GM04504 (cell line): Measurements from ENCODE around the gene CCN6.

ENCODE experiments used
- DNase-seq: peaks from one replicate; pipeline ENCODE4 v3.0.0-alpha.2; 2012; ENCODE audit warnings: low read depth

The CCN6 gene

DNA sequence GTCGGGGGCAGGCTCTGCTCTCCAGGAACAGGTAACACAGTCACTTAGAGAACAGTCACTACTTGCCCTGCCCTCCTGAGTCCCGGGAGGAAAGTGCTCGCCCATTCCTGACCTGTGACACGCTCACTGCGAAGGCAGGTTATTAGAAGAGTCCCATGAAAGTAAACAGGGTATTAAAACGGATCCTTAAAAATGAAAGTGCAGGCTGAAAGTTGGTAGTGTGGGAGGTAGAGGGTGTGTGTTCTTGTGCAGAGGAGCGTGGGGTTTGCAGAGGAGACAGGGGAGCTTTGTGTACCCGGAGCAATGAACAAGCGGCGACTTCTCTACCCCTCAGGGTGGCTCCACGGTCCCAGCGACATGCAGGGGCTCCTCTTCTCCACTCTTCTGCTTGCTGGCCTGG, at the start of gene CCN6:
Gene CCN6 (plus strand): TSS at position 104 of the 400 bp plus-strand sequence. CDS start 254 bp downstream, at position 358.
- DNase-seq, result no peak

GRCh38 chr6:112004201-112005012, 49.5 kb upstream of the CCN6 start:
- DNase-seq, result no peak

GRCh38 chr6:112005013-112005371, 48.9 kb upstream of the CCN6 start:
- DNase-seq, result no peak

- DNase-seq, result no peak
Observed at GRCh38 chr6:112007254-112007653, 46.6 kb upstream of the CCN6 start.

DNA sequence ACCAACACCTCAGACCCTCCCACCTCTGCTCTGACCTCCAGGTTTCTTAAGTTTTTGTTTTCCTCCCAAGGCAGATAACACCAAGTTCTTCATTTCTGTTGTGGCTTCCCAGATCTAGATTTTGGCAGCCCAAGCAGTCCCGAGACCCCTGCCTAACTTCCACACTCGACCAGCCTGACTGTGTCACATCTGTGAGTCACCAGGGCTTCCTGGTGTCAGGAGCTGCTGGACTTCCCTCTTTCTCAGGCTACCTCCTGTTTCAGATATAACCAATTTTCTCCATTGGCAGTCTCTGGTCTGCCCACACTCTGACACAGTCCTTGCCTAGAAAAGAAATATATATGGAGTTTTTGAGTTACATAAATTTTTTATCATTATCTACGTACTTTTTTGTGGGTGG, 46.1 kb upstream of the CCN6 start:
- no peak for DNase-seq

DNA sequence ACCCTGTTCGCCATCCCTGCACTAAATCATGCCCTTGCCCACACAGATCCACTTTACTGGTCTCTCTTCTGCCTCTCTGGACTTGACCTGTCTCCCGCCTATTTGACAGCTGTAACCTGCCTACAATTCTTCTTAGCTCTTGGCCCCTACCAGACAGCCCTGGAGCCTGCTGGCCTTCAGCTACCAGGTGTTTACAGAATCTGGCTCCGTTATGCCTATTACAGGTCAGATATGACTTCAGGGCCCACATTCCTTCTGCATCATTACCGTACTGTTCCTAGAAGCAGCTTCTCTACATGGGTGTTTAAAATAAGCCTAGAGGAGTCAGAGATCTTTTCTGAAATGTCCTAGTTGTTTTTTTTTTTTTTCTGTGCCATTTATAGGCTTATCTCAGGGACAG, 45.4 kb upstream of the CCN6 start:
- no peak for DNase-seq

GRCh38 chr6:112010328-112010727, 43.6 kb upstream of the CCN6 start:
- DNase-seq, result no peak

- no peak for DNase-seq
Observed at GRCh38 chr6:112013051-112013450, 40.9 kb upstream of the CCN6 start.

GRCh38 chr6:112014483-112014882, 39.4 kb upstream of the CCN6 start:
- DNase-seq, result peak; percentile 74

DNA sequence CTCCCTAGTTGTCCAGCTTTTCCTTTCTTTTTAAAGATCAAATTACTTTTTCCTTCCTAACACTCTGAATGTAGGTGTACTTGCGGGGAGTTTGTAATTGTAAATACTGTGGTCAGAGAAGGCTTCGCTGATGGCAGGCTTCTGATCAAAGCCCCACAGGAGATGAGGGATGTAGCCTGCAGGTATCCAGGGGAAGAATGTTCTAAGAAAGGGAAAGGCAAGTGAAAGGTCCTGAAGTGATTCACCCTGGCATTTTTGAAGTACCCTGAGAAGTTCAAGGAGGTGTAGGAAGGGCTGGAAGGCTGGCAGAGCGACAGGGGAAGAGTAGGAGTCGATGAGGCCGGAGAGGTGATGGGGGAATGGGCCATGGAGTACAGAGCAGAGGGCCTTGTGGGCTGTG, 38.2 kb upstream of the CCN6 start:
- DNase-seq, result no peak

DNA sequence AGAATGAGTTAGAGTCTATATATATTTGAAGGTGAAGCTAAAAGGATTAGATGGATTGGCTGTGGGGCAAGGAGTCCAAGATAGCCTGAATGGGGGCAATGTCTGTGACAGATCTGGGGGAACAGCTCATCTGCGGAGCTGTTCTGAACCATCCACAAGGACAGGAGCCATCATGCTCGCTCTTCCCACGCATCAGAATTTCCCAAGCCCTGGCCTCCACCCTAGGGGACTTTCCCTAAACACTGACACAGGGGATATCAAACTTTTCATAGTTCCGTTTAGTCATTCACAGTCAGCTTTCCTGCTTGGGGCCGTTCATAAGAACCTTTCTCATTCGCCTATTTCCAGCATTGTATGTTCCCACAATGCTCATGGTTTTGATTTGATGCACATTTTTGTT, 37.6 kb upstream of the CCN6 start:
- DNase-seq, result no peak

DNA sequence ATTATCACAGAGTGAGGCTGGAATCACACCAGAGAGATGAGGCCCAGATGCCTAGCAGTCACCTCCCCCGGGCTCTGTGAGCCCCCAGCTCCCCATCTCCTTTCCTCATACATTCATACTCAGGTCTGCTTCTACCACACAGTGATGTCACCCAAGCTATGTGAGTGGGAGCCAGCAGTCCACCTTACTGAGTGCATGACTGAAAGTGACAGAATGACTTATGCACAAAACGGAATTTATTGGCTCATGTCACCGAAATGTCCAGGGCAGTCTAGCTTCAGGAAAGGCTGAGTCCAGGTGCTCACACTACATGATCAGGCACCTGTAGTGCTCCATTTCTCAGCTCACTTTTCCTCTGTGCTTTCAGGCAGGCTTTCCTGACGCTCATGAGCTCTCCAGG, 36.7 kb upstream of the CCN6 start:
- DNase-seq, result no peak

DNA sequence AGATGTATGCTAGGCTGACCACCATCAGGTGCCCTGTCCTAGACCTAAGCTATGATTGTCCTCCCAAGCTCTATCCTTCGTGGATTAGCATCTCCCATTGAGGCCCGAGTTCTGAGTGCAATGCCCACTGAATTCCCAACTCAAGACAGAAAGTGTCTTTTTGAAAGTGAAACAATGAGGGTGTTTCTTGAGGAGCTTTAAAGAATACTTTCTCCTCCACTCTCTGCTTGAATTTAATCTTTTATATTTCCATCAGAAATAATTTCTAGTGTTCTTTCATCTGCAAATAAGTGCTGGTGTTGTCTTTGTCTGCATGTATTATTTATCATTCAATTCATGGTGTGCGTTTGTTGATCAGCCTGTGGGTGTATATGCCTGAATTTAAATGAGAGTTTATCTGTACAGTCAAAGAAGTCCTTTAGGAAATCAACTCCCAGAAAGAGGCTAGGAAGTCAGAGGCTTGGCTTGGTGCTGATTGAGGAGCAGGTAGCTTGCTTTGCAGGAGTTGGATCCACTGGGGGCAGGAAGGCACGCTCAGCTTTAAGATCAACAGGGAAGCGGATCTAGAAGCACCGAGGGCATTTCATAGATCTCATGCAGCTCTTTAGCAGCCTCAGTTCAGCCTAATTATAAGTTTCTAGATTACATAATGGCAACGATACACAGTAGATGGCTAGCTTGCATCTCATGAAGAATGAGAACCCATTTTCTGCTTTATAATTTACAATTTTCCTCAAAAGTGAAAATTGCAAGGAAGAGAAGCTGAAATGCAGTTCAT, 36.0 kb upstream of the CCN6 start:
- DNase-seq, result no peak

GRCh38 chr6:112018619-112019416, 35.1 kb upstream of the CCN6 start:
- DNase-seq, result no peak

GRCh38 chr6:112019589-112019988, 34.3 kb upstream of the CCN6 start:
- no peak for DNase-seq

- DNase-seq, result no peak
Observed at GRCh38 chr6:112021691-112022310, 32.1 kb upstream of the CCN6 start.

GRCh38 chr6:112022749-112023148, 31.2 kb upstream of the CCN6 start:
- DNase-seq, result no peak

DNA sequence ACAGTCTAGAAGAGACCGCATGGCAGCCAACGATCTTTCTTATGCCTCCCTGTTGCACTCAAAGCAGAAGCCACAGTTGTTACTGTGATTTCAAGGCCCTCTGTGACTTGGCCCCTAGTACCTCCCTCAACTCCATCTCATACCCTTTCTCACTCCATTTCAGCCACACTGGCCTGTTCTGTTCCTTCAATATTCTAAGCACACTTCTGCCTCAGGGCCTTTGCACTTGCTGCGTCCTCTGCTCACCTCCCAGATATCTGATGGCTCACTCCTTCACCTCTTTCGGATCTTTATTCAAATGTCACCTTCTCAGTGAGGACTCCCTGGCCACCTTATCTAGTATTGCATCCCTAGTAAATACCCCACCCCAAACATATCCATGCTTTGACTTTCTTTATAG, 29.4 kb upstream of the CCN6 start:
- DNase-seq, result no peak

- DNase-seq, result no peak
Observed at GRCh38 chr6:112026933-112027332, 27.0 kb upstream of the CCN6 start.

- DNase-seq, result peak; percentile 42
Observed at GRCh38 chr6:112027942-112028674, 25.8 kb upstream of the CCN6 start.

GRCh38 chr6:112029045-112029822, 24.7 kb upstream of the CCN6 start:
- no peak for DNase-seq
